TTC549 (cell line): Measurements from ENCODE around the gene NDUFAF5.

Experiments used
- FAIRE-seq: peaks from 2 replicates; lab custom pipeline; 2012; peaks lifted over from hg19 to GRCh38; lab: Jason Lieb, UNC

Gene NDUFAF5

GRCh38 chr20:13822459-13822858 is 37.6 kb downstream of the NDUFAF5 start:
- FAIRE-seq: no peak

GRCh38 chr20:13824459-13824858 is 39.6 kb downstream of the NDUFAF5 start:
- FAIRE-seq: no peak

- no peak for FAIRE-seq
Observed at GRCh38 chr20:13825465-13825864, 40.6 kb downstream of the NDUFAF5 start.

GRCh38 chr20:13831476-13831875 is 46.6 kb downstream of the NDUFAF5 start:
- no peak for FAIRE-seq

GRCh38 chr20:13838664-13839063 is 53.8 kb downstream of the NDUFAF5 start:
- no peak for FAIRE-seq

GRCh38 chr20:13839421-13840092 is 54.7 kb downstream of the NDUFAF5 start:
- FAIRE-seq: no peak

GRCh38 chr20:13840093-13840465 is 55.3 kb downstream of the NDUFAF5 start:
- no peak for FAIRE-seq

- FAIRE-seq: no peak
Observed at GRCh38 chr20:13841206-13841605, 56.4 kb downstream of the NDUFAF5 start.

GRCh38 chr20:13844296-13844695 is 59.5 kb downstream of the NDUFAF5 start:
- FAIRE-seq: no peak

- FAIRE-seq: no peak
Observed at GRCh38 chr20:13851279-13851678, 66.5 kb downstream of the NDUFAF5 start.

GRCh38 chr20:13852306-13852705 is 67.5 kb downstream of the NDUFAF5 start:
- no peak for FAIRE-seq

GRCh38 chr20:13855613-13856012 is 70.8 kb downstream of the NDUFAF5 start:
- FAIRE-seq: no peak

GRCh38 chr20:13856354-13856753 is 71.5 kb downstream of the NDUFAF5 start:
- FAIRE-seq: no peak

- no peak for FAIRE-seq
Observed at GRCh38 chr20:13857304-13857703, 72.5 kb downstream of the NDUFAF5 start.

- FAIRE-seq: no peak
Observed at GRCh38 chr20:13857961-13858360, 73.1 kb downstream of the NDUFAF5 start.

GRCh38 chr20:13858439-13858838 is 73.6 kb downstream of the NDUFAF5 start:
- no peak for FAIRE-seq

GRCh38 chr20:13858871-13859270 is 74.0 kb downstream of the NDUFAF5 start:
- no peak for FAIRE-seq

GRCh38 chr20:13862245-13862644 is 77.4 kb downstream of the NDUFAF5 start:
- FAIRE-seq: no peak

- no peak for FAIRE-seq
Observed at GRCh38 chr20:13863244-13863643, 78.4 kb downstream of the NDUFAF5 start.

GRCh38 chr20:13865156-13865555 is 80.3 kb downstream of the NDUFAF5 start:
- no peak for FAIRE-seq

- FAIRE-seq: no peak
Observed at GRCh38 chr20:13865791-13866351, 81.0 kb downstream of the NDUFAF5 start.

GRCh38 chr20:13868331-13868730 is 83.5 kb downstream of the NDUFAF5 start:
- FAIRE-seq: no peak

GRCh38 chr20:13870170-13870748 is 85.4 kb downstream of the NDUFAF5 start:
- FAIRE-seq: no peak
